Endothelial cell of umbilical vein (primary cell): ENCODE results near the gene SSR2.

Experiments used
- EZH2 ChIP-seq: IDR thresholded peaks from 2 replicates; pipeline ENCODE4 v1.6.1; 2012; ENCODE audit warnings: borderline replicate concordance, low read depth, mild to moderate bottlenecking, moderate library complexity, low read length, inconsistent platforms; ENCODE audit not compliant: severe bottlenecking
- MYC ChIP-seq: IDR thresholded peaks from one replicate; pipeline ENCODE4 v1.6.1; 2011; ENCODE audit warnings: mild to moderate bottlenecking, low read depth, low read length
- POLR2A ChIP-seq: IDR thresholded peaks from 2 replicates; pipeline ENCODE4 v1.6.1; 2012; ENCODE audit warnings: low read depth, mild to moderate bottlenecking, control low read depth, low read length
- POLR2AphosphoS5 ChIP-seq: IDR thresholded peaks from 2 replicates; pipeline ENCODE4 v1.6.1; 2012; ENCODE audit warnings: low read depth, mild to moderate bottlenecking, control low read depth, low read length, moderate library complexity; ENCODE audit not compliant: insufficient read depth
- TF ChIP-seq, protein P1 (sequence below), 2 donors: IDR thresholded peaks; 1 replicate in 1 of 2; 2 replicates in 1 of 2; pipeline ENCODE4 v1.5.1; 2011; ENCODE audit warnings: low read length in 2 of 2, mild to moderate bottlenecking in 2 of 2, moderate library complexity in 2 of 2, control low read depth in 1 of 2, inconsistent platforms in 1 of 2, low read depth in 1 of 2; ENCODE audit not compliant: insufficient read depth in 1 of 2; ENCODE audit errors: extremely low read depth in 1 of 2
- TF ChIP-seq, protein P2 (sequence below): IDR thresholded peaks from 2 replicates; pipeline ENCODE4 v1.6.1; 2011; ENCODE audit not compliant: insufficient read depth, insufficient read length

DNA sequence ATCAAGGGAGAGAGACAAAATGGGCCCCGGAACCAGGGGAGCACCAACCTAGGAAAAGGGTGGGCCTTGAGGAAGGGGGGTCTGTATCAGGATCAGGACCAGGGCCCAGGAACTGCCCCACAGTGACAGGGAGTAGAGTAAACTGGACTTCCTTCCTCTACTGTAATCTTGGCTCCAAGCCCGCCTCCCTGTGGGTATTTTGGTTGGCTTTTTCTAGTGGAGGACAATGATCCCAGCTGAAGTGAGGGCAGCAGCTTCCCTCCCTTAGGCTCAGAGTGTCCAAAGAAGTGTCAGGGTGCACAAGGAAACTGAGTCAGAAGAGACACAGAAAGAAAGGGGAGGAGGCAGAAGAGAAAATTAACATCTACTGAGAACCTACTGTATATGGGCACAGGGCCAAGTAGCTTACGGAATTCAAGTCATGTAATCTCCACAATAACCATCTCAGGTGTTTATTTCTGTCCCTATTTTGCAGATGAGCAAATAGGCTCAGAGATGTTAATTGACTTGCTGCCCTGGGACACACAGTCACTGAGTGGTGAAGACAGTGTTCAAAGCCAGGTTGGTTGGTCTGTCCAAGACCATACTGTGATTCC is 28.0 kb upstream of the SSR2 start:
- TF ChIP-seq, protein P1, sequence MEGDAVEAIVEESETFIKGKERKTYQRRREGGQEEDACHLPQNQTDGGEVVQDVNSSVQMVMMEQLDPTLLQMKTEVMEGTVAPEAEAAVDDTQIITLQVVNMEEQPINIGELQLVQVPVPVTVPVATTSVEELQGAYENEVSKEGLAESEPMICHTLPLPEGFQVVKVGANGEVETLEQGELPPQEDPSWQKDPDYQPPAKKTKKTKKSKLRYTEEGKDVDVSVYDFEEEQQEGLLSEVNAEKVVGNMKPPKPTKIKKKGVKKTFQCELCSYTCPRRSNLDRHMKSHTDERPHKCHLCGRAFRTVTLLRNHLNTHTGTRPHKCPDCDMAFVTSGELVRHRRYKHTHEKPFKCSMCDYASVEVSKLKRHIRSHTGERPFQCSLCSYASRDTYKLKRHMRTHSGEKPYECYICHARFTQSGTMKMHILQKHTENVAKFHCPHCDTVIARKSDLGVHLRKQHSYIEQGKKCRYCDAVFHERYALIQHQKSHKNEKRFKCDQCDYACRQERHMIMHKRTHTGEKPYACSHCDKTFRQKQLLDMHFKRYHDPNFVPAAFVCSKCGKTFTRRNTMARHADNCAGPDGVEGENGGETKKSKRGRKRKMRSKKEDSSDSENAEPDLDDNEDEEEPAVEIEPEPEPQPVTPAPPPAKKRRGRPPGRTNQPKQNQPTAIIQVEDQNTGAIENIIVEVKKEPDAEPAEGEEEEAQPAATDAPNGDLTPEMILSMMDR (IDR thresholded peaks at IDR 0.05; ENCODE audit: extremely low read depth in 1 of 2, insufficient read depth in 1 of 2, low read depth in 1 of 2, low read length in 2 of 2), result no peak
- TF ChIP-seq POLR2A (no peak), MYC (no peak), EZH2 (no peak), POLR2AphosphoS5 (no peak)
- TF ChIP-seq, protein P2, sequence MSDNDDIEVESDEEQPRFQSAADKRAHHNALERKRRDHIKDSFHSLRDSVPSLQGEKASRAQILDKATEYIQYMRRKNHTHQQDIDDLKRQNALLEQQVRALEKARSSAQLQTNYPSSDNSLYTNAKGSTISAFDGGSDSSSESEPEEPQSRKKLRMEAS, result no peak
